Uterus (tissue), 2 donors: ENCODE results near the gene KRTAP10-9.

Experiments
- CTCF ChIP-seq, 4 experiments: fragments of 200-600 bp in 2 of 4; fragments of 450-650 bp in 2 of 4; sonication (generic) in 2 of 4; IDR thresholded peaks; one replicate each; pipeline ENCODE4 v1.5.1; 2016 to 2019; ENCODE audit warnings: antibody characterized with exemption in 4 of 4, mild to moderate bottlenecking in 2 of 4, moderate library complexity in 1 of 4
- POLR2A ChIP-seq, 2 donors: fragments of 450-650 bp; IDR thresholded peaks; one replicate each; pipeline ENCODE4 v1.6.1; 2016; ENCODE audit warnings: antibody characterized with exemption in 2 of 2, mild to moderate bottlenecking in 1 of 2, moderate library complexity in 1 of 2

GRCh38 chr21:44601596-44602462 lies 25.1 kb upstream of the KRTAP10-9 start:
- TF ChIP-seq POLR2A (IDR thresholded peaks at IDR 0.05) (no peak), CTCF (IDR thresholded peaks at IDR 0.05) (no peak)
